ENCODE results near the gene SEC31A.

SEC31A gene

DNA sequence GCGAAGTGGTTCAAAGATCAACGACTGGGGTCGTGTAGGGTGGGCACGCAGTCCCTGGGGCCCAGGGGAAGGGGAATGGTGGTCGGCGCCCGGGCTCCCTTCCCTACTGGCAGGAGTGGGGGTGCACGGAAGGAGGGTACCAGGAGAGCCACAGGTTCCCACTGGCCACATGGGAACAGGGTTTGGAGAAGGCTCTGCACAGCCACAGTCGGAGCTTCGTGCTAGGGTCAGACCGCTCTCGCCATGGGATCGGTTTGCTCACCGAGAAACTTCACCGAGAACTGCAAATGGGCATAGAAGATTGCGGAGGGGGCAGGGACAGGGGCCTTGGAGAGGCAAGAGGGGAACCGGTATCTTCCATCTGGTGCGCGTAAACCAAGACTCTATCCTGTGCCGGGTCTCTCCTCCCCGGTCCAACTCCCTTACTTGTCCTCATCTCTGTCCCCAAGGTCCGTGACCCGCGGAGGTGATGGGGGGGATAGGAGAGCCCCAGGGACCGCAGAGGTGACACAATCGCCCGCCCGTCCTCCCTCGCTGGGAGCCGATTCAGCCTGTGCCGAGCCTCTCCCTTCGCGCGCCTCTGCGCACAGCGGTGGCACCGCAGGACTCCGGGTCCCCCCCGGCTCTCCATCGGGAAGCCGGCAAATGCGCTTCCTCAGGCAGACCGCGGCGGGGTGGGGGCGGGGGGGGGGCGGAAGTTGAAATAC, 93.4 kb downstream of the SEC31A start:
- H3K27ac ChIP-seq: no peak overlapping the region
- TF ChIP-seq ZFX (IDR thresholded peaks at IDR 0.05): no peak

DNA sequence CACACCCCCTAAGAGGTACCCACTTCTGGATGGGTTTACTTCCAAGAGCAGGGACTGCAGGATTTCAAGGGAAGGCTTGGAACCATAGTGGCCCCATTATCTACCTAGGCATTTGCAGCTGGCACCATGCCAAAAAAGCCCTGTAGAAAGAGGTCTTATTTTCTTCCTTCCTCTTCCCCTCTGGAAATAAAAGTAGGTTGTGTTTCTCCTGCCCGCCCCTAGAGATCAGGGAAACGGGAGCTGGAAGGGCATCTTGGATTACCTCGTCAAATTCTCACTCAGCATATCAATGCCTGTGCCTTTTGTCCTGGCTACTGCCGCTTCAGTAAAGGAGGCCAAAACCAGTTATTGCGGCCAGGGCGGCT, 93.9 kb downstream of the SEC31A start:
- TF ChIP-seq, protein P1, sequence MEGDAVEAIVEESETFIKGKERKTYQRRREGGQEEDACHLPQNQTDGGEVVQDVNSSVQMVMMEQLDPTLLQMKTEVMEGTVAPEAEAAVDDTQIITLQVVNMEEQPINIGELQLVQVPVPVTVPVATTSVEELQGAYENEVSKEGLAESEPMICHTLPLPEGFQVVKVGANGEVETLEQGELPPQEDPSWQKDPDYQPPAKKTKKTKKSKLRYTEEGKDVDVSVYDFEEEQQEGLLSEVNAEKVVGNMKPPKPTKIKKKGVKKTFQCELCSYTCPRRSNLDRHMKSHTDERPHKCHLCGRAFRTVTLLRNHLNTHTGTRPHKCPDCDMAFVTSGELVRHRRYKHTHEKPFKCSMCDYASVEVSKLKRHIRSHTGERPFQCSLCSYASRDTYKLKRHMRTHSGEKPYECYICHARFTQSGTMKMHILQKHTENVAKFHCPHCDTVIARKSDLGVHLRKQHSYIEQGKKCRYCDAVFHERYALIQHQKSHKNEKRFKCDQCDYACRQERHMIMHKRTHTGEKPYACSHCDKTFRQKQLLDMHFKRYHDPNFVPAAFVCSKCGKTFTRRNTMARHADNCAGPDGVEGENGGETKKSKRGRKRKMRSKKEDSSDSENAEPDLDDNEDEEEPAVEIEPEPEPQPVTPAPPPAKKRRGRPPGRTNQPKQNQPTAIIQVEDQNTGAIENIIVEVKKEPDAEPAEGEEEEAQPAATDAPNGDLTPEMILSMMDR (conservative IDR thresholded peaks at IDR 0.05): no peak
- no peak for TF ChIP-seq ZFX (IDR thresholded peaks at IDR 0.05)
- no peak overlapping the region for H3K27ac ChIP-seq

DNA sequence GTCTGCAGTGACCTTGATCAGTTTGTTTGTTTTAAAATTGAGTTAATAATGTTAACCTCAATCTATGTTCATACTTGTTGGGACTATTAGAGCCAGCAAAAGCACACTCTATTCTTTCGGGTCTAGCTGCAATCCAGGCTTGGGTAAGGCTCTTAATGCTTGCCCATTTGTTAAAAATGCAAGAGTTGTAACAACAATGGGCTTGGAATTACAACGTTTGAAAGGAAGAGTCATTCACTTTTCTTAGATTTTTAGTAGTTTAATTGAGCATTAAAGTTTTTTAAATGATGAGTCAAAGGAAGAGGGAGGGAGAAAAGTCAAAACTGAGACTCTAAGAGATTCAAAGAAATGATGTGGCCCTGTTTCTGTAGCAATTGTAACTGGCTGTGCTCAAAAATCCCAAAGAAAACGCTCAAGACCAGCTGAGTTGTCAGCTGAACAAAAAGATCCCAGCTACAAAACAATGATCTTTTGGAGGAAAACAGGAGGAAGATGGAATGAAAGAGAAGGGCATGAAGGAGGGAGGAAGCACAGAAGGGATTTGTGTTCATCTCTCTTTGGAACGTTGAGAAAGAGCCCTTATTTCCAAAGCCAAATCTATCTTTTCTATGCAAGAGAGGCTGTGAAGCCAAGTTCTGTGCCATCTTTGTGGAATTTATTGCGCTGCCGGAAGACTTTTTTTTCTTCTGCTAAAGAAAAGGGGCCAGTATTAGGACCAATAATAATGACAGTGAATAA, 97.9 kb downstream of the SEC31A start:
- no peak for TF ChIP-seq ZFX (IDR thresholded peaks at IDR 0.05)
- TF ChIP-seq, protein P1 (conservative IDR thresholded peaks at IDR 0.05): no peak

DNA sequence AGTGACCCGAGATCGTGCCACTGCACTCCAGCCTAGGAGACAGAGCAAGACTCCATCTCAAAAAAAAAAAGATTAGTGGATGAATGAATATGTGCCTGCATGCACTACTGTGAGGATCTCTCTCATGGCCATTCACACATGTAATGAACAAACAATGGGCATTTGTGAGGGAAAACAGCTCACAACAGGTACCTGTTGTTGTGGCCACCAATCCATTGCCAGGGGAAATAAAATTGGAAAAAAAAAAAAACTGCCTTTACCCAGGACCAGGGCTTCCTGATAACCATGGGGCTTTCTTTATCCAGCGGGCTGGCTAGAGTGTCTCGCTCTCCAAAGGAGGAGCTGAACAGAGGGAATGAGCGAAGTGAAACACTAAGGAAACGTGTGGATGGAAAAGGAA, 99.8 kb downstream of the SEC31A start:
- TF ChIP-seq, protein P1 (conservative IDR thresholded peaks at IDR 0.05): no peak
- no peak for TF ChIP-seq ZFX (IDR thresholded peaks at IDR 0.05)

More for the DNA sequence above, 97.9 kb downstream of the SEC31A start:
- H3K27ac ChIP-seq: no peak overlapping the region

DNA sequence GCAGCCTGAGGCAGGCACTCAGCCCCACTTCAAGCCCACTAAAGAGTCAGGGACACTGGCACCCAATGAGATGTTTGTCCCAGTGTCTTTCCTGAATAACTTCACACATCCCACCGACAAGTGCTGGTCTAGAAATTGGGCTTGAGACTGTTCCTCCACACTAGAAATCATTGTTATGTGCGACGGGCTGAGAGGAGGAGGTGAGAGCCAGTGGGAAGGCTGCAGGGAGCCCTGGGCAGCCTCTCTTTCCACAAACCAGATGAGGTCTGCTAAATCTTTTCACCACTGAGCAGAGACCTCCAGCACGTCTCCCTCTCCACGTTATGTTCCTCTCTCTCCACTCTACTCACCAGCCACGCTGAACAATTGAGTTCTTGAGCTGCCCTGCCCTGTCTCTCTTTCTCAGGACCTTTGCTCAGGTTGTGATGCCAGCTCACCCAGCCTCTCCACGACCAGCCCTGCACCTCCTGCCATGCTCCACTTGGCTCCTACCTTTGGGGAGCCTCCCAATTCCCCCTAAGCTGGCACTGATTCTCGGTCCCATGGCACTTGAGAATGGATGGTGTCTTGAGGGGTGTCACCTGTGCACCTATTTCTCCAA, 100.8 kb downstream of the SEC31A start:
- no peak overlapping the region for H3K27ac ChIP-seq
- TF ChIP-seq, protein P1 (conservative IDR thresholded peaks at IDR 0.05): no peak
- no peak for TF ChIP-seq ZFX (IDR thresholded peaks at IDR 0.05)

More for the DNA sequence above, 99.8 kb downstream of the SEC31A start:
- no peak overlapping the region for H3K27ac ChIP-seq

DNA sequence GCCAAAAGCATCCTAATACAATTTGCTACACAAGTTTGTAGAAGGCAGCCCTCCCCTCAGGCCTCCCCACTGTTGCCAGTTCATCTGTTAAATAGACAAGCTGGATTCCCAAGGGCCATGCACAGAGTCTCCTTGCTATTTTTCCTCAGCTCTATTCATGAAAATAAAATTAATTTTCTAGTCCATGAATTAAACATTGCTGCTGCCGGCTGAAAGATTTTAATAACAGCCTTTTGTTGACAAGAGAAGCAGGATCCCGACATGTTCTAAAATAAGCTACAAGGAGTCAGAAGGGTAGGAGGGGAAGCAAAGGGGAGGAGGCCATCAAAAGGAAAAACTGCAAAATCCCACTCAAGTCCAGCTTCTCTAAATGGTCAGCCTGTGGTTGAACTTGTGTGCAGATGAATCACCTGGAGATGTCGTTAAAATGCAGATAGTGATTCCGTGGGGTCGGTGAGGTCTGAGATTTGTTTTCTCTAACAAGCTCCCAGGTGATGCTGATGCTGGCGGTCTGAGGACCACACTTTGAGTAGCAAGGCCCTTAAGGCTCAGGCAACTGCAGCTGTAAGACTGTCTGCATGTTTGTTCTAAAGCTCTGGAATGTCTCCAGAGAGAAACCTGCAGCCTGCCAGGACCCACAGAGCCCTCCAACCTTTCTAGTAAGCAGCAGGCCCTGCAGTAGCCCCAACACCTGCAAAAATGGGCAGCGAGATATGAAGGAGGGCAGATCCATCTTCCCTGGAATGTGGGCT, 101.8 kb downstream of the SEC31A start:
- no peak for TF ChIP-seq ZFX (IDR thresholded peaks at IDR 0.05)
- no peak overlapping the region for H3K27ac ChIP-seq

DNA sequence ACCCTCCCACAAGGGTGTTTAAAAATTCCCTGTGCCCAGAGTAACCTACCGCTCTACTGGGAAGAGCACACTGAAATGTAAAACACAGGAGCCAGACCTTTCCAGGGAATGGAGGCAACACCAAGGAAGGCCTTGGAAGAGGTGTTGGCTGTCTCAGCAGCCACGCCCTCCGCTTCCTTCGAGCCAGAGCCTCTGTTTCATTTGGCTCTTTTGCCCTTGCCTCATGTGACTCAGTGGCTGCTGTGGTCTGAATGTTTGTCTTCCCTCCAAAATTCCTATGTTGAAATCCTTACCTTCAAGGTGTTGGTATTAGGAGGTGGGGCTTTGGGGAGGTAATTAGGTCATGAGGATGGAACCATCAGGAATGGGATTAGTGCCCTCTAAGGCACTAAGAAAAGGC, 103.6 kb downstream of the SEC31A start:
- H3K27ac ChIP-seq: no peak overlapping the region
- TF ChIP-seq, protein P1 (conservative IDR thresholded peaks at IDR 0.05): no peak
- no peak for TF ChIP-seq ZFX (IDR thresholded peaks at IDR 0.05)

DNA sequence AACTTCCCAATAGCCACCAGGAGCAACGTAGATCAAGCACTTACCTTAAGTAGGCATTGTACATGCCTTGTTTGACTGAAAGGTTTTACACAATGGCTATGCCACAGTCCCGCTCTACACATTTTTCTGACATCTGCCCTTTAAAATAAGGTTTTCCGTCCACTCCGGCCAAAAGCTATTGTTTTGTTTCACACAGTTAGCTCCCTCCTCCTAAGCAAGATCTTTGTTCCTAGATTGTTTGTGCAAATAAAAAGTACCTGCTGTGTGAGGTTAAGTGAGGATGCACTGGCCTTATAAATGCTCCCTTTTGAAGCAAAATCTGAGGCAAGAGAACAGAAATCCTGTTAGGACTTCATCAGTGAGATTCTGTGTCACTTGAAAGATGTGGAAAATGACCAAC, 104.1 kb downstream of the SEC31A start:
- no peak for TF ChIP-seq ZFX (IDR thresholded peaks at IDR 0.05)
- TF ChIP-seq, protein P1 (conservative IDR thresholded peaks at IDR 0.05): no peak
- H3K27ac ChIP-seq: no peak overlapping the region

Measured in C4-2B (cell line).